ENCODE measurements around the gene SZT2.

DNA sequence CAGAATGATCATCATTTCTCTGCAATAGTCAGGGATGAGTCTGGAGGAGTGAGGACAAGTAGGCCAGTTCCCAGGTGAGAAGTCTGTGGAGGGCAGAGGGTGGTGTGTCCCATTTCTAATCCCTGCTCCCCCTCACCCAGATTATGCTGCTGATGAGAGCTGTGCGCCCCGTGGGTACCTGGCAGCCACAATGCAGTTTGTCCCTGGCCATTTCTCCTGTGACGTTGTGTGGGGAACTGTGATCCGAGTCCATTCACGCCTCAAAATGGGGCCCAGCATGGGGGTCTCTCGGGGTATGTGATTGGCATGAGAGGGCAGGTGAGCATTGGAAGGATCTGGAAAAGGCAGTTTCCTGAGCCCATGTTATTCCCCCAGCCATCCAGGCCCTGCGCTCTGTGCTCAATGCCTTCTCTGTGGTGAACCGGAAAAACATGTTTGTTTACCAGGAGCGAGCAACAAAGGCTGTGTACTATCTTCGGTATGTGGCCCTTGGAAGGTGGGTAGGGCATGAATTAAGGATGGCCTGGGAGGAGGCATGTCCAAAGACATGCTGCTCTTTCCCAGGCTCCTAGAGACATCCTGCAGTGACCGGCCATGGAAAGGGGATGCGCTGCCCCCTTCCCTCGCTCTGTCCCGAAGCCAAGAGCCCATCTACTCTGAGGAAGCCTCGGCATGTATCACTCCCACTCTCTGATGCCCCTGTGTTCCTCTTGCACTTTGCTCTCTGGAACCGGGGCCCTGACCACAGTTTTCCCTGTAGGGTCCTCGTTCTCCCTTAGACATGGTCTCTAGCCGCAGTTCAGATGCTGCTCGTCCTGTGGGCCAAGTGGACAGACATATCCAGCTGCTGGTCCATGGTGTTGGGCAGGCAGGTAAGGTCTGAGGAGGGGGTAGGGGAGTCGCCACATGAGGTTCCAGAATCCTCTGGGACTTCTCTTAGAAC lies 47.6 kb downstream of the SZT2 start:
- TF ChIP-seq YY1 (IDR thresholded peaks at IDR 0.05; ENCODE audit: insufficient read depth, insufficient replicate concordance, low read depth, low read length) (no peak), POLR2A (IDR thresholded peaks at IDR 0.05; ENCODE audit: insufficient read depth in 1 of 2, low read depth in 2 of 2, low read length in 2 of 2) (no peak), POLR2AphosphoS2 (IDR thresholded peaks at IDR 0.05; ENCODE audit: low read depth, low read length) (no peak), NR2F6 (IDR thresholded peaks at IDR 0.05) (no peak), NR2F6 (CRISPR knock-in tag; IDR thresholded peaks at IDR 0.05) (no peak)
- TF ChIP-seq, protein P1, sequence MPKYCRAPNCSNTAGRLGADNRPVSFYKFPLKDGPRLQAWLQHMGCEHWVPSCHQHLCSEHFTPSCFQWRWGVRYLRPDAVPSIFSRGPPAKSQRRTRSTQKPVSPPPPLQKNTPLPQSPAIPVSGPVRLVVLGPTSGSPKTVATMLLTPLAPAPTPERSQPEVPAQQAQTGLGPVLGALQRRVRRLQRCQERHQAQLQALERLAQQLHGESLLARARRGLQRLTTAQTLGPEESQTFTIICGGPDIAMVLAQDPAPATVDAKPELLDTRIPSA (CRISPR knock-in tag; IDR thresholded peaks at IDR 0.05; ENCODE audit: borderline replicate concordance), result no peak
- TF ChIP-seq, protein P2, sequence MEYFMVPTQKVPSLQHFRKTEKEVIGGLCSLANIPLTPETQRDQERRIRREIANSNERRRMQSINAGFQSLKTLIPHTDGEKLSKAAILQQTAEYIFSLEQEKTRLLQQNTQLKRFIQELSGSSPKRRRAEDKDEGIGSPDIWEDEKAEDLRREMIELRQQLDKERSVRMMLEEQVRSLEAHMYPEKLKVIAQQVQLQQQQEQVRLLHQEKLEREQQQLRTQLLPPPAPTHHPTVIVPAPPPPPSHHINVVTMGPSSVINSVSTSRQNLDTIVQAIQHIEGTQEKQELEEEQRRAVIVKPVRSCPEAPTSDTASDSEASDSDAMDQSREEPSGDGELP (IDR thresholded peaks at IDR 0.05; ENCODE audit: borderline replicate concordance, low read depth), result no peak
- TF ChIP-seq, protein P3, sequence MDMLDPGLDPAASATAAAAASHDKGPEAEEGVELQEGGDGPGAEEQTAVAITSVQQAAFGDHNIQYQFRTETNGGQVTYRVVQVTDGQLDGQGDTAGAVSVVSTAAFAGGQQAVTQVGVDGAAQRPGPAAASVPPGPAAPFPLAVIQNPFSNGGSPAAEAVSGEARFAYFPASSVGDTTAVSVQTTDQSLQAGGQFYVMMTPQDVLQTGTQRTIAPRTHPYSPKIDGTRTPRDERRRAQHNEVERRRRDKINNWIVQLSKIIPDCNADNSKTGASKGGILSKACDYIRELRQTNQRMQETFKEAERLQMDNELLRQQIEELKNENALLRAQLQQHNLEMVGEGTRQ (IDR thresholded peaks at IDR 0.05; ENCODE audit: low read depth, low read length), result no peak
- TF ChIP-seq, protein P3 (CRISPR knock-in tag; IDR thresholded peaks at IDR 0.05; ENCODE audit: borderline replicate concordance), result no peak
